Kidney epithelial cell (primary cell): ENCODE measurements around the gene IQCE. TPM values are rescaled to one million over a fixed set of nuclear protein-coding genes. Genes with fewer than 3 reads are reported as not detected.

ENCODE experiments used
- DNase-seq: peaks from one replicate; pipeline ENCODE4 v3.0.0-alpha.2; 2010; ENCODE audit warnings: low read depth
- H3K27me3 ChIP-seq: 2 replicates; pipeline ENCODE4 v1.6.0; 2011; ENCODE audit warnings: low read length; ENCODE audit not compliant: control insufficient read depth, insufficient read depth
- H3K36me3 ChIP-seq: 2 replicates; pipeline ENCODE4 v1.5.1; 2011; ENCODE audit warnings: low read length; ENCODE audit not compliant: control insufficient read depth, insufficient read depth
- H3K4me3 ChIP-seq: 2 replicates; pipeline ENCODE4 v1.5.1; 2011; ENCODE audit warnings: low read depth, mild to moderate bottlenecking, control low read depth, low read length
- CTCF ChIP-seq: IDR thresholded peaks from 2 replicates; pipeline ENCODE4 v1.5.1; 2011; ENCODE audit warnings: mild to moderate bottlenecking, moderate library complexity, low read length, control low read depth, inconsistent platforms; ENCODE audit not compliant: insufficient read depth, poor library complexity, severe bottlenecking
- total RNA-seq: library from RNA; depleted of rRNA; stranded (reverse); fragments of >200 nt; gene quantifications from 2 replicates; pipeline ENCODE4 v1.2.3, GENCODE V29; 2015

IQCE gene
- total RNA-seq, 1 donor from 2014 or later = 18.0 TPM

- no peak for TF ChIP-seq CTCF
- no peaks in the 10 kb centered on the region for H3K36me3 ChIP-seq
- H3K27me3 ChIP-seq = no peaks in the 10 kb centered on the region
- no peak overlapping the region for H3K4me3 ChIP-seq
- DNase-seq = no peak
These were observed 20.6 kb upstream of the IQCE start for GRCh38 chr7:2537981-2538851.

GRCh38 chr7:2539031-2539911 lies 19.5 kb upstream of the IQCE start:
- Histone ChIP-seq H3K36me3 (no peaks in the 10 kb centered on the region), H3K27me3 (no peaks in the 10 kb centered on the region), H3K4me3 (no peak overlapping the region)
- no peak for TF ChIP-seq CTCF
- DNase-seq = no peak

GRCh38 chr7:2540133-2540532 lies 18.6 kb upstream of the IQCE start:
- TF ChIP-seq CTCF = no peak
- Histone ChIP-seq H3K4me3 (no peak overlapping the region), H3K27me3 (no peaks in the 10 kb centered on the region), H3K36me3 (no peaks in the 10 kb centered on the region)
- no peak for DNase-seq

- Histone ChIP-seq H3K27me3 (no peaks in the 10 kb centered on the region), H3K36me3 (no peaks in the 10 kb centered on the region), H3K4me3 (no peak overlapping the region)
- TF ChIP-seq CTCF = no peak
- no peak for DNase-seq
These were observed 18.1 kb upstream of the IQCE start for GRCh38 chr7:2540641-2541051.

GRCh38 chr7:2541291-2542010 lies 17.3 kb upstream of the IQCE start:
- DNase-seq = no peak
- no peaks in the 10 kb centered on the region for H3K27me3 ChIP-seq
- no peak overlapping the region for H3K4me3 ChIP-seq
- no peak for TF ChIP-seq CTCF
- no peaks in the 10 kb centered on the region for H3K36me3 ChIP-seq
